HG03280 (cell line): Measurements from ENCODE around the gene CCDC57.

Source experiments
- ATAC-seq: cut with Tn5 transposase; IDR thresholded peaks from one replicate; pipeline ENCODE4 v1.9.1; 2021; ENCODE audit warnings: mild to moderate bottlenecking, moderate library complexity; ENCODE audit not compliant: unreplicated experiment

Gene CCDC57

DNA sequence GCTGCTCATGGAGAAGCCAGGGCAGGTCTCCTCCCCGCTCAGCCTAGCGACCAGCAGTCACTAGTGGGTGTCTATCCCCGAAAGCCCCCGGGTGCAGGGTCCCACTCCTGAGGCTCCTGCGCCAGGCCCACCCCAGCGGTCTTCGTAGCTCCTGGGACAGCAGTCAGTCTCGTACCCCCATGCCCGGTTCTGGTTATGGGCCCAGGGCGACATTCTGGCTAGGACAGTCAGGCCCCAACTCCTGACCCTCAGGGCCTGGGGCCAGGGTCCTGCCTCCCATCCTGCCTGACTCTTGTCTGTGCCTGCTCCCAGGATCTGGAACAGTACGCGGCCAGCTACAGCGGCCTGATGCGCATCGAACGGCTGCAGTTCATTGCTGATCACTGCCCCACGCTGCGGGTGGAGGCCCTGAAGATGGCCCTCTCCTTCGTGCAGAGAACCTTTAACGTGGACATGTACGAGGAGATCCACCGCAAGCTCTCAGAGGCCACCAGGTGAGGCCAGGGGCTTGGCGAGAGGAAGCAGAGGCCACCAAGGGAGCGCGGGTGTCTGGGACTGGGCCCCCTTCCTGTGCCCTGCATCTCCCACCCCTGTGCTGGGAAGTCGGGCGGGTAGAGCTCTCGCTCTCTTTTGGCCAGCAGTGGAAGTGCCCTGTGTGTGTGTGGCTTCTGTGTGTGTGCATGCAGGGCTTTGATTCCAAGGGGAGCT lies 158.9 kb downstream of the CCDC57 start:
- no peak for ATAC-seq

DNA sequence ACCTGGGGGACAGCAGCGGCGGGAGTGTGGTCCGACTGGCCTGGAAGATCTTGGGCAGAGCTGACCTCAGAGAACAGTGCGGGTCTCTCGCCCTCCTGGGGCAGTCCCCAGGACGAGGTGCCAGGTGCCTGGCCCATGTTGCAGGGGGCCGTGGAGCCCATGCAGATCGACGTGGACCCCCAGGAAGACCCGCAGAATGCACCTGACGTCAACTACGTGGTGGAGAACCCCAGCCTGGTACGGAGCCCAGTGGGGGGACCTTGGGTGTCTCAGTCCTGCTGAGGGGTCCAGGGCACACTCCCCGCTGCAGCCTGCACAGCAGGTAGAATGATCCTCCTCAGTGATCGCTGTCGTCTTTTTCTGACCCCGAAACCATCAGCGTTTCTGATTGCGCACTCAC lies 159.5 kb downstream of the CCDC57 start:
- no peak for ATAC-seq

DNA sequence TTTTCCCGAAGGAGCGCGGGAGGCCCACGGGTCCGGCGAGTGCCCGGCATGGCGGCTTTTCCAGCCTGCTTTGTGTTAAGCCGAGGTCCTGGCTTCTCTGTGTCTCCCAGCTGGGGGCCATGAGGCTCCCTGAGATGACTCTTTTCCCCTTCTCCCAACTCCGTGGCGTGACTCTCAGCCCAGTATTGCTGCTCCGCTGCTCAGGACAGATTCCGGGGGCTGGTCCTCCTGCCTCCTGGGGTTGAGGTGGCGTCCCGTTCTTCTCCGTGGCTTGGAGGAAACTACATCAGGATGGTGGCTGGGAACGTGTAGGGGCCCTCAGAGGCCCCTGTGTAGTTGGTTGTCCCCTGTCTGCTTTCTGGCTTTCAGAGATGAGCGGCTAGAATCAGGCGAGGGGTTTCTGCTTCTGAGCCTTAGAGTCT lies 160.0 kb downstream of the CCDC57 start:
- ATAC-seq = no peak

DNA sequence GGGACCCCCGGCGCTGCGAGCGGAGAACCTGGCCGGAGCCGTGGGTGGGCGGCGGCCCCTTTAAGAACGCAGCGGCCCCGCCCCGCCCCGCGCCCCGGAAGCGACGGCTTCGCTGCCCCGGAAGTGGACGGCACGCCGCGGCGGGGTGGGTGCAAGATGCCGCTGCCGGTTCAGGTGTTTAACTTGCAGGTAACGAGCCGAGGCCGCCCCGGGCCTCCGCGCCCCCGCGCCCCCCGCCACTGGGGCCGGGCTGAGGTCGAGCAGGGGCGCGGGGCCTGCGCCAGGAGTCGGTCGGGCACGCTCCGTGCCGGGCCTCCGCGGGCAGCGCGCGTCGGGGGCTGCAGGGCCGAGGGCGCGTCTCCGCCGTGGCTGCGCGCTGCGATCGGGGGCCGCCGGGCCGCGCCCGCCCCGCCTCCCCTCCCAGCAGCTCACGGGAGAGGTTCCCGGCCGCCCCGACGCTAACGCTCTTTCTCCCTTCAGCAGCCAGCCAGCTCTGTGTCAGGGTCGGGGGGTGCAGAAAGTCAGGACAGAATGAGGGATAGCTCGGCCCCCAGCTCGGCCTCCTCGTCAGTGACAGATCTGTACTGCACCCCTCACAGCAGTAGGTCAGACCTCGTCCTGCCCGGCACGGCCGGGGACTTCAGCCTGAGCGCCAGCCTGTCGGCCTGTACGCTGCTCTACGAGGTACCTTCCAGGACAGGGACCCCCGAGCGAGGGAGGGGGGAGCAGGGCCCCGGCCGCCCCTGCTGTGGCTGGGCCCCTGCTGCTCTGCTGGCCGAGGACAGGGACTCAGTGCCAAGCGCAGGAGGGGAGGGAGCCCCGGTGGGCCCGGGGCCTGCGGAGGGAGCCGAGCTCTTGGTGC lies 160.6 kb downstream of the CCDC57 start, which contains the start of the genes GPS1 and RFNG:
Gene GPS1, plus strand, starts transcription at position 123 of the 862 bp plus-strand sequence. Its CDS starts 34 bp downstream, at position 157.
Gene RFNG, minus strand, starts transcription at position 36 of the 862 bp plus-strand sequence. CDS start 45 bp downstream, outside the sequence.
- peak; percentile 65 for ATAC-seq
